Smooth muscle cell (in vitro differentiated cells): Measurements from ENCODE around the gene SCP2. TPM values are rescaled to one million over a fixed set of nuclear protein-coding genes. Genes with fewer than 3 reads are reported as not detected.

Experiments
- DNase-seq: peaks from one replicate; lab custom pipeline; 2025; ENCODE audit not compliant: unreplicated experiment; lab: John Stamatoyannopoulos, UW
- H2AFZ ChIP-seq: fragments of 200-600 bp; sonication (generic); 2 replicates; pipeline ENCODE4 v1.6.0; 2016; ENCODE audit warnings: antibody characterized with exemption, low read depth, mild to moderate bottlenecking
- H3F3A ChIP-seq: fragments of 200-600 bp; sonication (generic); 2 replicates; pipeline ENCODE4 v1.6.0; 2017; ENCODE audit warnings: antibody characterized with exemption, low read depth
- H3K27ac ChIP-seq: fragments of 200-600 bp; sonication (generic); 2 replicates; pipeline ENCODE4 v1.5.1; 2016; ENCODE audit warnings: low read depth, mild to moderate bottlenecking
- H3K27me3 ChIP-seq: fragments of 200-600 bp; sonication (generic); 2 replicates; pipeline ENCODE4 v1.6.1; 2016; ENCODE audit warnings: low read depth, mild to moderate bottlenecking
- H3K36me3 ChIP-seq: fragments of 200-600 bp; sonication (generic); 2 replicates; pipeline ENCODE4 v1.5.1; 2016; ENCODE audit warnings: low read depth
- H3K4me1 ChIP-seq: fragments of 200-600 bp; sonication (generic); 2 replicates; pipeline ENCODE4 v1.5.1; 2016; ENCODE audit warnings: low read depth
- H3K4me2 ChIP-seq: fragments of 200-600 bp; sonication (generic); 2 replicates; pipeline ENCODE4 v1.6.0; 2016; ENCODE audit warnings: mild to moderate bottlenecking
- H3K4me3 ChIP-seq: fragments of 200-600 bp; sonication (generic); 2 replicates; pipeline ENCODE4 v1.5.1; 2016; ENCODE audit warnings: mild to moderate bottlenecking
- H3K79me2 ChIP-seq: fragments of 200-600 bp; sonication (generic); 2 replicates; pipeline ENCODE4 v1.6.0; 2016; ENCODE audit warnings: low read depth, mild to moderate bottlenecking
- H3K9ac ChIP-seq: fragments of 200-600 bp; sonication (generic); 2 replicates; pipeline ENCODE4 v1.6.0; 2016; ENCODE audit warnings: low read depth
- H3K9me3 ChIP-seq: fragments of 200-600 bp; sonication (generic); replicated peaks from 2 replicates; pipeline ENCODE4 v1.5.1; 2016; ENCODE audit warnings: low read depth
- H4K20me1 ChIP-seq: fragments of 200-600 bp; sonication (generic); 2 replicates; pipeline ENCODE4 v1.6.0; 2016; ENCODE audit warnings: low read depth
- CTCF ChIP-seq: fragments of 200-600 bp; sonication (generic); IDR thresholded peaks from 2 replicates; pipeline ENCODE4 v1.5.1; 2017; ENCODE audit warnings: borderline replicate concordance, mild to moderate bottlenecking, antibody characterized with exemption; ENCODE audit not compliant: insufficient read depth, poor library complexity, severe bottlenecking
- WGBS: methylation state at CpG from one replicate; pipeline ENCODE4 v1.1.7; 2016; ENCODE audit warnings: low lambda C conversion rate; 5-methylcytosine and 5-hydroxymethylcytosine counted together
- polyA plus RNA-seq: library from polyadenylated mRNA; unstranded; fragments of >200 nt; fragmentation: Nextera tagmentation; extraction: Ambion mirVana; gene quantifications from 2 replicates; pipeline ENCODE4 v1.2.1, GENCODE V29; 2016
- total RNA-seq: library from RNA; depleted of rRNA; stranded (reverse); fragments of >200 nt; gene quantifications from 2 replicates; pipeline ENCODE4 v1.2.3, GENCODE V29; 2014

The SCP2 gene
- total and polyA plus RNA-seq, 2 experiments from 2014 or later, result 94.8 to 120 TPM

- no peak overlapping the region for H2AFZ ChIP-seq
- H4K20me1 ChIP-seq, result peaks cover 2% of the 10 kb centered on the region
- no peak for DNase-seq
- no peak overlapping the region for H3K27ac ChIP-seq
- H3K36me3 ChIP-seq, result no peaks in the 10 kb centered on the region
- no peaks in the 10 kb centered on the region for H3K9me3 ChIP-seq
- no peak overlapping the region for H3K4me3 ChIP-seq
- H3F3A ChIP-seq, result no peaks in the 10 kb centered on the region
- no peaks in the 10 kb centered on the region for H3K79me2 ChIP-seq
- H3K9ac ChIP-seq, result no peak overlapping the region
- H3K4me2 ChIP-seq, result no peak overlapping the region
- WGBS, result 97% methylated on average over 3 of the region's 3 CpGs
- no peaks in the 10 kb centered on the region for H3K4me1 ChIP-seq
- no peak for TF ChIP-seq CTCF
- H3K27me3 ChIP-seq, result no peaks in the 10 kb centered on the region
Observed at GRCh38 chr1:53038566-53038965, 111.5 kb downstream of the SCP2 start.

GRCh38 chr1:53043271-53043670, 116.2 kb downstream of the SCP2 start:
- H3K9me3 ChIP-seq, result no peaks in the 10 kb centered on the region
- H3F3A ChIP-seq, result no peaks in the 10 kb centered on the region
- no peaks in the 10 kb centered on the region for H3K79me2 ChIP-seq
- no peak overlapping the region for H3K9ac ChIP-seq
- H3K27ac ChIP-seq, result no peak overlapping the region
- no peak overlapping the region for H3K4me3 ChIP-seq
- no peak for DNase-seq
- no peak for TF ChIP-seq CTCF
- H3K27me3 ChIP-seq, result no peaks in the 10 kb centered on the region
- peaks cover 22% of the 10 kb centered on the region for H4K20me1 ChIP-seq
- H2AFZ ChIP-seq, result no peak overlapping the region
- no peaks in the 10 kb centered on the region for H3K4me1 ChIP-seq
- no peaks in the 10 kb centered on the region for H3K36me3 ChIP-seq
- H3K4me2 ChIP-seq, result no peak overlapping the region

GRCh38 chr1:53044926-53045325, 117.8 kb downstream of the SCP2 start:
- Histone ChIP-seq H3K36me3 (no peaks in the 10 kb centered on the region), H3K4me2 (no peak overlapping the region), H3K4me1 (peaks cover 3% of the 10 kb centered on the region), H3K27me3 (no peaks in the 10 kb centered on the region), H3K9me3 (no peaks in the 10 kb centered on the region), H3K27ac (no peak overlapping the region), H3K79me2 (no peaks in the 10 kb centered on the region), H4K20me1 (peaks cover 22% of the 10 kb centered on the region), H3K4me3 (no peak overlapping the region), H2AFZ (no peak overlapping the region), H3K9ac (no peak overlapping the region), H3F3A (no peaks in the 10 kb centered on the region)
- 97% methylated on average over 5 of the region's 5 CpGs for WGBS
- no peak for DNase-seq
- TF ChIP-seq CTCF, result no peak

- Histone ChIP-seq H3K4me2 (no peak overlapping the region), H3K9ac (no peak overlapping the region)
Observed at GRCh38 chr1:53046930-53047329, 119.9 kb downstream of the SCP2 start.

More at GRCh38 chr1:53046930-53047329, 119.9 kb downstream of the SCP2 start:
- no peaks in the 10 kb centered on the region for H3K27me3 ChIP-seq
- H3K9me3 ChIP-seq, result no peaks in the 10 kb centered on the region
- H3K79me2 ChIP-seq, result no peaks in the 10 kb centered on the region
- H2AFZ ChIP-seq, result no peak overlapping the region
- H3K4me1 ChIP-seq, result peaks cover 3% of the 10 kb centered on the region
- WGBS, result 51% methylated on average over 2 of the region's 2 CpGs
- H3K4me3 ChIP-seq, result no peak overlapping the region
- H3F3A ChIP-seq, result no peaks in the 10 kb centered on the region
- DNase-seq, result no peak
- H4K20me1 ChIP-seq, result peaks cover 22% of the 10 kb centered on the region
- H3K27ac ChIP-seq, result no peak overlapping the region
- H3K36me3 ChIP-seq, result no peaks in the 10 kb centered on the region
- no peak for TF ChIP-seq CTCF
